NT2/D1 (cell line): ENCODE data around the gene FLYWCH1.

Source experiments
- SUZ12 ChIP-seq: IDR thresholded peaks from 2 replicates; pipeline ENCODE4 v1.6.1; 2011; ENCODE audit not compliant: insufficient read length, insufficient read depth; ENCODE audit errors: extremely low read depth
- YY1 ChIP-seq: IDR thresholded peaks from 2 replicates; pipeline ENCODE4 v1.6.1; 2011; ENCODE audit not compliant: insufficient read length, insufficient read depth
- ZNF274 ChIP-seq: IDR thresholded peaks from 2 replicates; pipeline ENCODE4 v1.6.1; 2011; ENCODE audit warnings: mild to moderate bottlenecking, low read depth, low read length

- TF ChIP-seq ZNF274 (no peak), YY1 (no peak), SUZ12 (no peak)
Measured at GRCh38 chr16:2983706-2984136, 72.0 kb downstream of the FLYWCH1 start.
